GM23338 (cell line): ENCODE data around the gene C10orf90.

Source experiments
- CREB1 ChIP-seq: fragments of 250-450 bp; sonication (Bioruptor Pico); IDR thresholded peaks from 2 replicates; pipeline ENCODE4 v1.5.0; 2020; ENCODE audit warnings: low read depth, mild to moderate bottlenecking, moderate library complexity
- CTCF ChIP-seq, 2 experiments: fragments of 200-600 bp in 1 of 2; sonication (generic) in 1 of 2; conservative IDR thresholded peaks; 2 replicates each; pipeline versions ENCODE4 v1.5.1 to v1.6.1; 2016 to 2017; ENCODE audit warnings: antibody characterized with exemption in 2 of 2, low read depth in 2 of 2, mild to moderate bottlenecking in 2 of 2, moderate library complexity in 1 of 2
- ETS1 ChIP-seq: IDR thresholded peaks from 2 replicates; pipeline ENCODE4 v1.6.1; 2016; ENCODE audit warnings: antibody characterized with exemption
- EZH2 ChIP-seq: fragments of 200-600 bp; sonication (generic); IDR thresholded peaks from one replicate; pipeline ENCODE4 v1.8.0; 2017; ENCODE audit warnings: antibody characterized with exemption, mild to moderate bottlenecking, low read depth; ENCODE audit not compliant: unreplicated experiment
- EZH2phosphoT487 ChIP-seq: fragments of 200-600 bp; sonication (generic); IDR thresholded peaks from one replicate; pipeline ENCODE4 v1.8.1; 2018; ENCODE audit warnings: antibody characterized with exemption; ENCODE audit not compliant: unreplicated experiment
- JUNB ChIP-seq: IDR thresholded peaks from one replicate; pipeline ENCODE4 v1.6.1; 2016; ENCODE audit warnings: antibody characterized with exemption; ENCODE audit not compliant: unreplicated experiment
- POLR2AphosphoS5 ChIP-seq: IDR thresholded peaks from 2 replicates; pipeline ENCODE4 v1.6.1; 2016; ENCODE audit warnings: antibody characterized with exemption, low read depth
- REST ChIP-seq: IDR thresholded peaks from one replicate; pipeline ENCODE4 v1.6.1; 2018; ENCODE audit warnings: antibody characterized with exemption; ENCODE audit not compliant: unreplicated experiment
- STAT1 ChIP-seq: IDR thresholded peaks from one replicate; pipeline ENCODE4 v1.6.1; 2016; ENCODE audit warnings: antibody characterized with exemption; ENCODE audit not compliant: unreplicated experiment
- ZNF114 ChIP-seq: fragments of 250-450 bp; sonication (Bioruptor Pico); IDR thresholded peaks from 2 replicates; pipeline ENCODE4 v1.5.0; 2020; ENCODE audit warnings: mild to moderate bottlenecking, moderate library complexity
- ZNF331 ChIP-seq: fragments of 250-450 bp; sonication (Bioruptor Pico); IDR thresholded peaks from 2 replicates; pipeline ENCODE4 v1.5.0; 2020; ENCODE audit warnings: low read depth, mild to moderate bottlenecking, moderate library complexity
- ZNF462 ChIP-seq: fragments of 250-450 bp; sonication (Bioruptor Pico); IDR thresholded peaks from 2 replicates; pipeline ENCODE4 v1.5.0; 2020; ENCODE audit warnings: mild to moderate bottlenecking, moderate library complexity

GRCh38 chr10:126474031-126474430, 196.5 kb downstream of the C10orf90 start:
- TF ChIP-seq CTCF (conservative IDR thresholded peaks at IDR 0.05; ENCODE audit: low read depth in 2 of 2) (no peak), CREB1 (no peak), EZH2 (no peak), POLR2AphosphoS5 (no peak), EZH2phosphoT487 (no peak), REST (no peak), JUNB (no peak), STAT1 (no peak), ZNF114 (CRISPR knock-in tag) (no peak), ZNF331 (no peak), ZNF462 (CRISPR knock-in tag) (no peak), ETS1 (no peak)
